Activated T-helper 1 cell treated with Interleukin-2 at 50 U/mL for 16 hours (primary cell): ENCODE data around the gene LRP5.

Experiments used
- DNase-seq: peaks from one replicate; pipeline ENCODE4 v3.0.0-alpha.2; 2020; ENCODE audit warnings: low read depth

LRP5 gene

DNA sequence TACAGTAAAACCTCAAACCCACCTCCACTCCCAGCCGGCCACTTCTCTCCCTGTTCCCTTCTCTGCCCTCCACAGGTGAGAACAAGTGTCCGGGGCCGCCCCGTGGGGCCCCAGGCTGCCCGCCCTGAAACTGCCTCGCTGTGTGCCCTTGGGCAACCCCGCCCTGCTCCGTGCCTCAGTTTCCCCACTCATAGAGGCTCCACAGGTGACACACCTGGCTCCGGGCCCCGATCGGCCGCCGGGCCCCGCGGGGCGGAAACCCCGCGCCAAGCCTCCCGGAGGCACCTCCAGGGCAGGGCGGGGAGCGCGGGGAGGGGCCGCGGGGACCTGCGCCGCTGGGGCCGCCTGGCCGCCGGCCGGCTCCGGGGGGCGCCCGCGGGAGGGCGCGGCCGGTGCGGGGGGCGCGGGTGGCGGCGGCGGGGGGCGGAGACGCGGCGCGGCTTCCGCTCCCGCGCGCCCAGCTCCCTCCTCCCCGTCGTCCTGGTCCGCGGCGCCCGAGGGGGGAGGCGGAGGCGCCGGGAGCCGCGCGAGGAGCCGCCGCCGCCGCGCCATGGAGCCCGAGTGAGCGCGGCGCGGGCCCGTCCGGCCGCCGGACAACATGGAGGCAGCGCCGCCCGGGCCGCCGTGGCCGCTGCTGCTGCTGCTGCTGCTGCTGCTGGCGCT, at the start of gene LRP5:
TSS of gene LRP5 (plus strand) at position 475 of the 663 bp plus-strand sequence. CDS start at position 599, 124 bp downstream.
- no peak for DNase-seq

DNA sequence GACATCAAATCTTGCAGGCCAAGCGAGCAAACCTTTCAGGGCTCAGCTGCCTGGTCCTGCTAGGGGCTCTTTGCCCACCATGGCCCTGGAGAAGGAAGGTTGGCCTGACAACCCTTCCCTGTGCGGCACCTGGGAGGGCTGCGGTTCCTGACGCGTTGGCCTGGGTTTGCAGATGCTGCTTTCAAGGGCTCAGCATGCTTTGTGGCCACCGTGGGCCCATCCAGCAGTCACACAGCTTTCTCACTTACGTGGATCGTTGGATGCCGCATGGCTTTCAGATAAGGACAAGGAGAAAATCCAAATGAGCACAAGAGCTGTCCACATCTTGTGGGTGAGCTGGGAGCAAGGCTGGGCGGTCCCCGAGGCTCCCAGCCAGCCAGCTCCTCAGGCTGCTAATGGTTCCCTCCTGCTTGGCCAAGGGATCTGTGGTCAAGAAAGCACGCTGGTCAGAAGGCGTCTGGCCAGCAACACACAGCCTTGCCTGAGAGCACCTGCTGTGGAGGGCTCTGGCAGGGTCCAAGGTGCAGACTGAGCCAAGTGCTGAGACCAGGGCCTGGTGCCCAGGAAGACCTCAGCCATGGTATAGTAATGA, 48.9 kb upstream of the LRP5 start:
- DNase-seq = no peak

DNA sequence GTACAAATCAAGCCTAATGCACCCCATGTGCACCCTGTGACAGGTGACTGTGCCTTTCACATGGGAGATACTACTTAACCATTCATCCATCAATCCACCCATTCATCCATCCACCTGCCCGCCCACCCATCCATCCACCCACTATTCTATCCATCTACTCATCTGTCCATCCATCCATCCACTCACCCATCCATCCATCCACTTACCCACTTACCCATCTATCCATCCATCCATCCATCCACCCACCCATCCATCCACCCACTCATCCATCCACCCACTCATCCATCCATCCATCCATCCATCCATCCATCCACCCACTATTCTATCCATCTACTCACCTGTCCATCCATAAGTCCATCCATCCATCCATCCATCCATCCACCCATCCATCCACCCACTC, 48.1 kb upstream of the LRP5 start:
- no peak for DNase-seq

DNA sequence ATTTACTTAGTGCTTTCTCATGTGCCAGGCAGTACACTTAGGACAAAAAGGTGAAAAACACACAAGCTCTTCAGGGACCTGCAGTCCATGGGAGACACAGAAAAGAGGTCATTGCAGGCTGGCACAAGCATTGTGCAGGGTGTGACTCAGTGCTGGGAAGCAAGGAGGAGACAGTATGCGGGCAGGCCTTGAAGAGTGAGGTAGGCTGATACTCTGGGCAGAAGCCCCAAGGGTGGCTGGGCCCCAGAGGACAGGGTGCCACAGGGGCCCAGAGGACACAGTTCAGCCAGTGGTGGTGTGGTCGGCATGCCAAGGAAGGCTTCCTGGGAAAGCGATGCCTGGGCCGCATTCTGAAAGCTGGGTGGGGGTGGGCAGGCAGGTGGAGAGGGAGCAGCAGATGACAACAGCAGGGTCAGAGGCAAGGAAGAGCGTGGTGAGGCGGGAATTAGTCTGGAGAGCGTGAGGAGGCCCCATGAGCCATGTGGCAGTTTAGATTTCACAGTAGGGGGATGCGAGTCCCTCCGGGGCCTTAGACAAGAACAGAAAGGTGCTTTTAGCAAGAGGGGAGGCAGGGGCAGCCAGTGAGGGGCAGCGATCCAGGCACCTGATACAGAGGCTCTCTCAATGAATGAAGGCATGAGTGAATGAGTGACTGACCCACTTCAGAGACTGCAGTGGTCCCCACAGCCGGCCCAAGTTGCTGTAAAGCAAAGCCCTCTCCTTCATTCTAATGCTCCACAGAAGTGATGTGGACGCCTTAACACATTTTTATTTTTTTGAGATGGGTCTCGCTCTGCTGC, 47.5 kb upstream of the LRP5 start:
- no peak for DNase-seq

DNA sequence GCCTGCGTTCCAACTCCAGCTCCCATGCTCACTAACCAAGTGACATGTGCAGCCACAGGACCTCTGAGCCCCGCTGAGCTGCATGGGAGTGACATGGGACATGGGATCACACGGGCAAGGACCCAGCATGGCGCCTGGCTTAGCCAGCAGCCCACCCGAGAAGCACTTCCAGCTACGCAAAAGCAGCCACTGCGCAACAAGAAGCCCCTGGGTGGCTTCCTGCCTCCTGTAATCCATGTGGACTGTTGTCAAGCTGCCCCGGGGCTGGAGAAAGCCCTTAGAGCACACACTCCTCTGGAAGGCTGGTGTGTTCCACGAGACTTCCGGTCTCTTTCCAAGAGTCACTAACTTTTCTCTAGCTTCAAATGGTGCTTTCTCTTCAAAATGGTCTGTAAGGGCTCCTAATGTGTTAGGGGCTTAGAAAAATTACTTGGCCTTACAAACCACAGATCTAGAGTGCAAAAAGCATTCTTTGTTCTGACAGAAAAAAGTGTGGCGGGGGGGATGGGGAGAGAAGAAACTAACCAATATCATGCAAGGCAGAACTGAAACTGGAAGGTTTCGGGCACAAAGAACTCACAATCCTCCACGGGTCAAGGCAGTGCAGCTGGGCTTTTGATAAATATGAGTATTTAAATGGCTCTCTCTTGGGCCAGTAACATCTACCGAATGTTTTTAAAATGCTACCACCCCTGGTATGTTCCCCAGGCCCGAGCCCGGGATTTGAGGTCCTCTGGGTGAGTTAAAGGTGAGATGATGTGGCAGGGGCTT, 46.1 kb upstream of the LRP5 start:
- DNase-seq = no peak

DNA sequence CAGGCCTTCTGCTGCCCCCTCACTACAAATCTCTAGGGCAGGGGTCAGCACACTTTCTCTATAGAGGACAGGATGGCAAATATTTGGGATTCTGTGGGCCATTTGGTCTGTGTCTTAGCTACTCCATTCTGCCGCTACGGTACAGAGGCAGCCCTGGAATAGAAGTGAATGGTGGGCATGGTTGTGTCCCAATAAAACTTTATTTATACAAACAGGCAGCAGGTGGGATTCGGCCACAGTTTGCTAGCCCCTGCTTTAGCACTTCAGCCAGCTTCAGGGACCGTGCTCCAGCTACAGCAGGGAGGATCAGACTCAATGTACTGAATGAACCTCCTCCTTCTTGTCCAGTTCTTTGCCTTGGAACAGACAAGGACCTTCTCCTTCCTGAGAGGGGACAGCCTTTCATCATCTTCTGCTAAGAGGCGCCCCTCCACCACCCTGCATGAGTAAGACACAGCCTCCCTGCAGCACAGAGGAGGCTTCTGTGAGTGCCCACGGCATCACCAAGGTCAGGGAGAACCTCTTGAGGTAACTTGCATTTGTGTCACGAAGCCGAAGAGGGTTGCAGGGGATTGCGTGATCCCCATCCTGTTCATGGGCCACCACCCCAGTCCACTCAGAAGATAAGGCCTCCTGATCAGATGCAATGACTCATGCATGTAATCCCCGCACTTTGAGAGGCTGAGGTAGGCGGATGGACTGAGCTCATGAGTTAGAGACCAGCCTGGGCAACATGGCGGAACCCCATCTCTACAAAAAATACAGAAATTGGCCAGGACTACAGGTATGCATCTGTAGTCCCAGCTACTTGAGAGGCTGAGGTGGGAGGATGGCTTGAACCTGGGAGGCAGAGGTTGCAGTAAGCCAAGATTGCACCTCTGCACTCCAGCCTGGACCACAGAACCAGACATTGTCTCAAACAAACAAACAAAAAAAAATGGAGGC, 45.2 kb upstream of the LRP5 start:
- DNase-seq = no peak

DNA sequence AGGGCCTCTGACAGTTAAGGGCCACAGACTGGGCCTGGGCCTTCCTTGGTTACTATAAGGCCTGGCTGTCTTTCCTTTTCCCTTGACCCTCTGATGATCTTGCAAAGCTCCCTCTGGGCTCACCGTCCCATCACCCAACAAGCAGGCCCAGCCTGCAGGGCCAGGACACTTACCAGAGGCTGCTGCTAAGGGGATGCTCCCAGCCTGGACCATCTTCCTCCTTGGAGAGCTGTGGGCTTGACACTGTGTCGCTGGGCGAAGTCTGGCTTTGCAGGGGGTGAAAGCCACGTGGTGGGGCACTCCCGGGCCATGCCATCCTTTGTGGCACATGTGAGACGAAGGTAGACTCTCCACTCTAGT, 44.5 kb upstream of the LRP5 start:
- DNase-seq = no peak

DNA sequence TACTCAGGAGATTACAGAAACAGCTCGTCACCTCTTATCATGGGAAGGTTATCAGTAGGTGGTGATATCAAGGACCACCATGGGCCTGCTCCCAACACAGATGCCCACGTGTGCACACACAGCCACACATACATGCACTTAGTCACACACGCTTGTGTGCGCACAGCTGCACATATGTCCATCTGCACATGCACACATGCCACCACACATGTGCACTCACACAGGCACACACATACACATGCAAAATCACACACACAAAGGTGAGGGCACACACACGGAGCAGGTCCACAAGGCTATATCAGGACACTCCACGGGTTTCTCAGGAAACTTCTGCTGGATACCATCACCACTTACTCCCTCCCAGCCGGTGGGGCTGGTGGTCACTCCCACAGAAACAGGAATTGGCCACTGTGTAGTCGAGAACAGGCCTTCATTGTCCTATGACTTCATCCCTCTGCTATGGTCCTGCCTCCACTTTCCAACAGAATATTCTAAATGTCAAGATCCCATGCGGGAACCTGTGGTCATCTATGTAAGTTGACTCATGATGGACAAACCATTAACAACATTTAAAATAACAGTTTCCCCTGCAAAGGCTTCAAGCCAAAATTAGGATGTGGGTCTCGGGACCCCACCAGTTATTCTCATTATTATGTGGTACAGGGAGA, 42.8 kb upstream of the LRP5 start:
- no peak for DNase-seq

DNA sequence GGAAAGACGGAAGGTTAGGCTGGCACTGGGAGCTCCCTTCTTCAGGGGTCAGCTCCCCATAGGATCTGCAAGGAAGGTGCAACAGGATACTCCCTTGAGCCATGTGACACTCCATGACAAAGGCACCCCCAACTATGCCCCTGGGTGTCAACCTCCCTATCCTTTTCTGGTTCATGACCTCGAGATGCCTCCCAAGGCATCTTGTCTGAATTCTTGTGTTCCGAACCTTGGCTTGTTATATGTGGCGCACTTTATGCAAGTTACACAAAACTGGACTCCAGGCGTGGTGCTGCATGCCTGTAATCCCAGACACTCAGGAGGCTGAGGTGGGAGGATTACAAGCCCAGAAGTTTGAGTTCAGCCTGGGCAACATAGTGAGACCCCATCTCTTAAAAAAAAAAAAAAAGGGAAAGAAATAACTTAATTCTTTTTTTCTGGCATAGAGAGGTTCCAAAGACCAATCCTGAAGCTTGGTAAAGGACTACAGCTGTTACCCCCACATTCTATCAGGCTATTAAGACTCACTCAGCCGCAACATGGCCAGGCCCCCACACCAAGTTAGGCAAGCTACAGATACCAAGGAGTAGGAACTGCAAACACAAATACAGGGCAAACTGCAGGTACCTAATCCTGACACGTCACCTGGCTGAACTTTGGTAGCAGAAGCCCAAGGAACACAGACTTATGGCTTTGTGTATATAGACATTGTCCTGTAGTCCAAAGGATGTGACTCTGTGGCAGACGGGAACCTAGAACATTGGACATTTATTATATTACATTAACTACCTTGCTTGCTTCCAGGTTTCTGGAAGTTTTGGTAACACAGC, 42.0 kb upstream of the LRP5 start:
- no peak for DNase-seq

DNA sequence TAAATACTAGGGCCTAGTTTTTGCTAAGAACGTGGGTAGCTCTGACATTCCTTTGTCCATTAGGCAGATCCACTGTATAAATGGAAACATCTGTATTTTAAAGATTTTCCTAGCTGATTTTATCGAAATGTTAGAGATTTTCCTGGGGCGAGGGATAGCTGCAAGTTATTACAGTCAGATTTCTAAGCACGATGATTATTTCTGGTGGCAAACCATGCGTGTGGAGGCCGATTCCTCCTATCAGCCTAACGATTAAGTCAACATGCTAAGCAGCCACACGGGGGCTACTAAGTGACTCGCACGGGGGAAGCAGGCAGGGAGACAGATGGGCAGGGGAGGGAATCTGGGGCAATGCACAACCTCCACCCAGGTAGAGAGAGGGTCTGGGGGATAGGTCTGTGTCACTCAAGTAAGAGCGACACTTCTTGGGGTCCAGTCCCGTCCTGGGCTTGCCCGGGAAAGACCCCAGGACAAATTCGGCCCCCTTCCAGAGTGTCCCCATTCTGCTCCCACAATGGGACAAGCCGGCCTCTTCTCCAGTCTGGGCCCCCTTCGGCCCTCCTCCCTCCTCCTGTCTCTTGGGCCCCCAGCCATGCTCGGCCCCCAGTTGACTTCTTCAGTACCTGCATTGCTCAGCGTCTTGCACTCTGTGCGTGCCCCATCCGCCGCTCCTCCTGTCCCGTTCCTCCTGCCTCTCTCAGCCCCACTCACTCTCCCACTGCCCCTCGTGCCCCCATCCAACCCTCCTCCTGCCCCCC, 41.2 kb upstream of the LRP5 start:
- DNase-seq = peak; percentile 28

DNA sequence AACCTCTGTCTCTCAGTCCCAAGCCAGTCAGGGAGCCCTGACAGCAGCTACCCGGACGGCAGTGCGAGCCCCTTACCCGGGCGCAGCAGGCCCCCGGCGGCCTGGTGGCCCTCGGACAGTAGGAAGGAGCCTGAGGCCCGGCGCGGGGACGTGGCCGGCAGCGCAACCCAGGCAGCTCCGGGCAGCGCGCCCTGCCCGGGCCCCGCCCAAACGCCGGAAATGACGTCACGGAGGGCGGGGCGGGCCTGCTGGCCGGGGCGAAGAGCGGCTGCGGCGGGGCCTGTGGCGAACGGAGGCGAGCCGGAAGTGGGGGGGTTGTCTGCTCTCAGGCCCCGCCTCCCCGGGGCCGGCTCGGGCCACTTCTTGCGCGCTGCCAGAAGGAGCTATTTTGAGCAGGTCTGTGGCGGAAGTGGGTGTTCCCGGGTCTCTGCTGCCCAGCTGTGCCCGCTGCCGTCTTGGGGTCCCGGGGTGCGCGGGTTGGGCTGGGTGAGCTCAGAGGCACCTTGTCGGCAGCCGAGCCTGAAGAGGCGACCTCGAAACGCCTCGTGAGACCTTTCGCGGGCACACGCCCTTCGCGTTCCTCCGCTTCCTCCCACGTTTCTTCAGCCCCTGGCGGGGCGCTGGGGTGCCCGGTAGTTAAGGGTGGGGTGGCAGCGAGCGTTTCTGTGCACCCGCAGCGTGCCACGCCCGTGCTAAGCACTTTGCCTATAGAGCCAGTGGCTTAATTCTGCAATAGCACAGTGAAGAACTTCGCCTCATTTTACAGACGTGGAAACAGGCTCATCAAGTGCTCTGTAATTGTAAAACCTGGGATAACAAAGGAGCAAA, 40.4 kb upstream of the LRP5 start, which contains the start of gene C11orf24:
TSS of gene C11orf24 (minus strand) at position 193 of the 828 bp plus-strand sequence. CDS start 8,206 bp downstream, outside the sequence.
- peak; percentile 94 for DNase-seq

DNA sequence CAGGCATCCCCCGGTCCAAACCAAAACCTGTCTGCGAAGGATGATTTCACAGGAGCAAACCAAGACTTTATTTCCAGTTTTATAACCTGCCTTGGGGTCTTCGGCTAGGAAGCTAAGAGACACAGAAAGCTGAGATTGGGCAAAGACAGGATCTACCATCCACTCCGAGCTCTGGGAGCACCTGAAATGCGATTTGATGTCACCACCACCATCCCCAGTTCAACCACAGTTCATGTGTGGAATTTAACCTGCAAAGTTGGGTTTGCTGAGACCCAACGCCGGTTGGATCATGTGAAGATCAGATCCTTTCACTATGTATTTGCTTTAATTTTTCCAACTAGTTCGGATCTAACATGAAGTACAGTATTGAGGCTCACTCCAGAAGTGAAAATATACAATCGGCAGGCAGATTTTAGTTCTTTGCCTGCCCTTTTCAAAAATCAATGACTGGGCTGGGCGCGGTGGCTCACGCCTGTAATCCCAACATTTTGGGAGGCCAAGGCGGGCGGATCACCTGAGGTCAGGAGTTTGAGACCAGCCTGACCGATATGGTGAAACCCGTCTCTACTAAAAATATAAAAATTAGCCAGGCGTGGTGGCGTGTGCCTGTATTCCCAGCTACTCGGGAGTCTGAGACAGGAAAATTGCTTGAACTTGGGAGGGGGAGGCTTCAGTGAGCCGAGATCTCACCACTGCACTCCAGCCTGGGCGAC, 39.2 kb upstream of the LRP5 start:
- DNase-seq = no peak

DNA sequence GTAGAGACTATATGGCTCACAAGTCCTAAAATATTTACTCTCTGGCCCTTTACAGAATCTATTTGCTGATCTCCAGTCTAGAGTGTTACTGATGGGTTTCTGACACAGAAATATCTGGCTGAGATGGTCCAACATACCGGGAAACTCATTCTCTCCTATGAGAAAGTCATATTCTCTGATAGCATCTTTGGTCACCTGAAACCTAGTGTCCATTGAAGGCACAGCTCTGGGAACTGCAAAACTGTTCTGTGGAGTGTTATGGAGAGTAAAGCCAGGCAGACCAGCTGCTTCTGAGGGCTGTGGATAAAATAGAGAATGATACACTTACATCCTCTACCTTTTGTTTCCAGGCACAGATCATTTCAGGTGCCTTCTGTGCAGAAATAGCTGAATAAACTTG, 38.1 kb upstream of the LRP5 start:
- no peak for DNase-seq

DNA sequence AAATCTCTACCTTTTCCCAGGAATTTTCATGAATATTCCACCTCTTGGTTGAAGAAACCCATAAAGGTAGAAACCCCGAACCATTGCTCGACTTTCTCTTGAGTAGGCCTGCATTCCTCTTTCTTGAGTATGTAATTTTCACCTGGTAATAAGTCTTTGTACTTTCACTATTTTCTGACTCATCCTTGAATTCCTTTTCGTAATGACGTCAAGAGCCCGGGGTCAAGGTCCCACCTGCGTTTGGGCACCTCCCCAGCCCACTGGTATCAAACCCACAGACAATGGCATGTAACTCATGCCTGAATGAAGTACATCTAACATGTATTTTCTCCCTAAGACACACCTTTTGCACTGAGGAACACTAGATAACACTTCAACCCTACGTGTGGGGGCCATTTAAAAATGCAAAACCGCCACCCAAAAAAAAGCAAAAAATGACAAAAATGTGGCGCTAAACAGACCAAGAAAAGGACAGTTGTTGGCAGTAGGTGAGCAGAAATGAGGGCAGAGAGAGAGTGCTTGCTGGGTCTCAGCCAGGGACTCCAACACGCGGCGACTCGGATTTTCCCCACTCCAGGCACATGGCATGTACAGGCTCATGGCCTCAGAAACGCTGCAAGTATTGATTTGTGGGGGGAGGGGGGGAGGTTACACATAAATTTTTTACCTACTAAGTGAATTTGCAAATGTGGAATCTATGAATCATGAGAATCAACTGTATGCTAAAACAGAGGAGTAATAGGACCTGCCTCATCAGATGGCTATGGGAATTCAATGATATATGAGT, 36.5 kb upstream of the LRP5 start:
- DNase-seq = no peak

DNA sequence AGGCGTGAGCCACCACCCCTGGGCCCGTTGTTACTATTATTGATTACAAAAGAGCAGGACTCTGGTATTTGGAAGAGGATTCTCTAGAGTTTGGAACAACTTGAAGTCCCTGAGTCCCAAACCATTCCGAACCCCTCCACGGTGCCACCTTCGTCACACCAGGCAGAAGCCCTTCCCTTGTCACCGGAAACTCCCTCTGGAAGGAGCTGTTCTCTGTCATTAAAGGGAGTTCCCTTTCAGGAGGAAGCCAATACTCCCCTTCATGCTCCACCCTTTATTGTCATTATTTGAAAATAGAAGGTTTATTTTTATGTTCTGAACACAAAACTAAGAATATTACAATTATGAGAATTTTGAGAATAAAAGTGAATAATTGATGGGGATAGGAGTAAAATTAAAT, 35.5 kb upstream of the LRP5 start:
- DNase-seq = no peak

DNA sequence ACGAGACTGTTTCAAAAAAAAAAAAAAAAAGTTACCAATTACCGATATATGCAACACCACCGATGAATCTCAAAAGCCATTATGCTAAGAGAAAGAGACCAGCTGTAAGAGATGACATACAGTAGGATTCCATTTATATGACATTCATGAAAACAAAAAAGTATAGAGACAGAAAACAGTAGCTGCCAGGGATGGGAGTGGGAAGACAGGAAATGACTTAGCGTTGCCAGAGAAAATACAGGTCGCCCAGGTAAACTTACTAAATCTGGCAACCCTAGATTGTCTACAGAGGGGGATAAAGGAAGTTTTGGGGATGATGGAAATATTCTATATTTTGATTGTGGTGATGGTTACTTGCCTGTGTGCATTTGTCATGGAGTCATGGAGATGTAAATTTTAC, 32.7 kb upstream of the LRP5 start:
- no peak for DNase-seq
